K562 (cell line): Measurements from ENCODE around the gene DOK3. TPM values are rescaled to one million over a fixed set of nuclear protein-coding genes. Genes with fewer than 3 reads are reported as not detected.

ENCODE experiments used
- CBFA2T2 ChIP-seq: fragments of 450-650 bp; conservative IDR thresholded peaks from 2 replicates; pipeline ENCODE4 v1.6.1; 2017; ENCODE audit warnings: mild to moderate bottlenecking
- CHD1 ChIP-seq: fragments of 200-600 bp; sonication (generic); IDR thresholded peaks from one replicate; pipeline ENCODE4 v1.6.1; 2012; ENCODE audit warnings: mild to moderate bottlenecking, moderate library complexity, low read length, inconsistent platforms
- E2F6 ChIP-seq, 2 experiments: IDR thresholded peaks; 2 replicates each; pipeline ENCODE4 v1.6.1; 2011; ENCODE audit warnings: borderline replicate concordance in 1 of 2, control low read depth in 1 of 2, low read depth in 1 of 2, low read length in 1 of 2, mild to moderate bottlenecking in 1 of 2, mixed read lengths in 1 of 2, moderate library complexity in 1 of 2; ENCODE audit not compliant: insufficient read depth in 1 of 2, insufficient read length in 1 of 2, poor library complexity in 1 of 2, severe bottlenecking in 1 of 2; ENCODE audit errors: extremely low read depth in 1 of 2
- HDAC3 ChIP-seq: fragments of 450-650 bp; IDR thresholded peaks from 2 replicates; pipeline ENCODE4 v1.6.1; 2018; ENCODE audit warnings: borderline replicate concordance, mild to moderate bottlenecking, moderate library complexity; ENCODE audit not compliant: partially characterized antibody
- RFX5 ChIP-seq: IDR thresholded peaks from 2 replicates; pipeline ENCODE4 v1.6.1; 2011; ENCODE audit warnings: low read depth, mild to moderate bottlenecking, improper control_type of control experiment, low read length
- SAP30 ChIP-seq: fragments of 200-600 bp; sonication (generic); IDR thresholded peaks from 2 replicates; pipeline ENCODE4 v1.6.1; 2012; ENCODE audit warnings: borderline replicate concordance, low read depth, mild to moderate bottlenecking, moderate library complexity, low read length, control low read depth, inconsistent platforms; ENCODE audit not compliant: insufficient read depth, poor library complexity, severe bottlenecking
- SFPQ ChIP-seq: fragments of 200-400 bp; formaldehyde crosslinking; IDR thresholded peaks from 2 replicates; pipeline ENCODE4 v1.6.1; 2017; ENCODE audit warnings: mild to moderate bottlenecking, low read depth, low read length, moderate library complexity
- SIN3A ChIP-seq, 2 experiments: fragments of 150-350 bp in 1 of 2; IDR thresholded peaks; 2 replicates each; pipeline ENCODE4 v1.6.1; 2011 to 2016; ENCODE audit warnings: borderline replicate concordance in 2 of 2, low read depth in 2 of 2, low read length in 2 of 2, mild to moderate bottlenecking in 2 of 2, moderate library complexity in 2 of 2; ENCODE audit not compliant: control insufficient read depth in 1 of 2
- ZBTB49 ChIP-seq: sonication (generic); formaldehyde crosslinking; IDR thresholded peaks from 2 replicates; pipeline ENCODE4 v1.8.0; 2022; ENCODE audit warnings: missing genetic modification reagents, mild to moderate bottlenecking, borderline replicate concordance
- ZNF184 ChIP-seq: sonication (generic); formaldehyde crosslinking; IDR thresholded peaks from 2 replicates; pipeline ENCODE4 v1.5.0; 2020; ENCODE audit warnings: missing genetic modification reagents
- ZNF584 ChIP-seq: fragments of 200-800 bp; sonication (Bioruptor generic); IDR thresholded peaks from 2 replicates; pipeline ENCODE4 v1.6.1; 2016; ENCODE audit warnings: low read depth, mild to moderate bottlenecking, missing genetic modification characterization, missing compliant biosample characterization
- polyA plus RNA-seq, 8 experiments: library from polyadenylated mRNA; depleted of rRNA in 4 of 8; stranded (reverse) in 5 of 8; unstranded in 3 of 8; fragments of >200 nt; fragmentation: Nextera tagmentation in 2 of 8; fragmentation: Illumina TruSeq in 1 of 8; extraction: Ambion mirVana in 2 of 8; extraction: Trizol in 1 of 8; gene quantifications; 2 replicates each; pipeline versions ENCODE4 v1.2.1 to v1.2.3, GENCODE V29; 2011 to 2014; ENCODE audit warnings: inconsistent platforms in 1 of 8, missing spikeins in 1 of 8
- total RNA-seq, 7 experiments: library from RNA; depleted of rRNA in 6 of 7; stranded (reverse); fragments of >200 nt in 6 of 7; fragmentation: Illumina TruSeq in 2 of 7; extraction: Trizol in 2 of 7; gene quantifications; 2 replicates each; pipeline versions ENCODE4 v1.2.1 to v1.2.3, GENCODE V29; 2011 to 2021; ENCODE audit warnings: low replicate concordance in 1 of 7

The DOK3 gene
- total and polyA plus RNA-seq, 9 of the 15 experiments (the other 6 are each of a cell fraction or from before 2014, with no cell fraction given) = 1.3 to 23.0 (median 8.0) TPM

- TF ChIP-seq ZBTB49 (CRISPR knock-in tag) (peak; percentile 51; the same call in 1 of the 2 replicates), HDAC3 (no peak), CBFA2T2 (no peak), ZNF584 (no peak), SFPQ (no peak), RFX5 (no peak), SAP30 (peak; percentile 19), E2F6 (IDR thresholded peaks at IDR 0.05; ENCODE audit: borderline replicate concordance in 1 of 2, extremely low read depth in 1 of 2, insufficient read depth in 1 of 2, insufficient read length in 1 of 2, low read depth in 1 of 2, low read length in 1 of 2, poor library complexity in 1 of 2, severe bottlenecking in 1 of 2) (peak in 1 of 2 experiments; percentile 62), CHD1 (peak; percentile 1), SIN3A (IDR thresholded peaks at IDR 0.05; ENCODE audit: borderline replicate concordance in 2 of 2, control insufficient read depth in 1 of 2, low read depth in 2 of 2, low read length in 2 of 2) (0 out of 4 replicates have a peak, but pooled peaks of 1 of the 2 experiments have one; percentile 9), ZNF184 (CRISPR knock-in tag) (no peak)
Observed at GRCh38 chr5:177553671-177554429, 44.2 kb upstream of the DOK3 start (continued).
